ENCODE measurements around the gene RNF11.

- TF ChIP-seq POLR2A (IDR thresholded peaks at IDR 0.05): no peak
- TF ChIP-seq, protein P1, sequence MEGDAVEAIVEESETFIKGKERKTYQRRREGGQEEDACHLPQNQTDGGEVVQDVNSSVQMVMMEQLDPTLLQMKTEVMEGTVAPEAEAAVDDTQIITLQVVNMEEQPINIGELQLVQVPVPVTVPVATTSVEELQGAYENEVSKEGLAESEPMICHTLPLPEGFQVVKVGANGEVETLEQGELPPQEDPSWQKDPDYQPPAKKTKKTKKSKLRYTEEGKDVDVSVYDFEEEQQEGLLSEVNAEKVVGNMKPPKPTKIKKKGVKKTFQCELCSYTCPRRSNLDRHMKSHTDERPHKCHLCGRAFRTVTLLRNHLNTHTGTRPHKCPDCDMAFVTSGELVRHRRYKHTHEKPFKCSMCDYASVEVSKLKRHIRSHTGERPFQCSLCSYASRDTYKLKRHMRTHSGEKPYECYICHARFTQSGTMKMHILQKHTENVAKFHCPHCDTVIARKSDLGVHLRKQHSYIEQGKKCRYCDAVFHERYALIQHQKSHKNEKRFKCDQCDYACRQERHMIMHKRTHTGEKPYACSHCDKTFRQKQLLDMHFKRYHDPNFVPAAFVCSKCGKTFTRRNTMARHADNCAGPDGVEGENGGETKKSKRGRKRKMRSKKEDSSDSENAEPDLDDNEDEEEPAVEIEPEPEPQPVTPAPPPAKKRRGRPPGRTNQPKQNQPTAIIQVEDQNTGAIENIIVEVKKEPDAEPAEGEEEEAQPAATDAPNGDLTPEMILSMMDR (IDR thresholded peaks at IDR 0.05 in 4 of 5, conservative IDR thresholded peaks at IDR 0.05 in 1 of 5): no peak
These were observed 11.8 kb upstream of the RNF11 start for GRCh38 chr1:51224255-51224654.

Data from gastrocnemius medialis (tissue), 4 donors.